Lower leg skin (tissue), 3 donors: ENCODE measurements around the gene SATB1.

Experiments
- POLR2A ChIP-seq, 2 donors: fragments of 450-650 bp; IDR thresholded peaks; one replicate each; pipeline ENCODE4 v1.6.1; 2016 to 2017; ENCODE audit warnings: antibody characterized with exemption in 2 of 2, mild to moderate bottlenecking in 1 of 2, moderate library complexity in 1 of 2
- TF ChIP-seq, protein P1 (sequence below), 3 donors: fragments of 450-650 bp; IDR thresholded peaks; one replicate each; pipeline ENCODE4 v1.5.1; 2016; ENCODE audit warnings: antibody characterized with exemption in 3 of 3, mild to moderate bottlenecking in 3 of 3, moderate library complexity in 2 of 3

DNA sequence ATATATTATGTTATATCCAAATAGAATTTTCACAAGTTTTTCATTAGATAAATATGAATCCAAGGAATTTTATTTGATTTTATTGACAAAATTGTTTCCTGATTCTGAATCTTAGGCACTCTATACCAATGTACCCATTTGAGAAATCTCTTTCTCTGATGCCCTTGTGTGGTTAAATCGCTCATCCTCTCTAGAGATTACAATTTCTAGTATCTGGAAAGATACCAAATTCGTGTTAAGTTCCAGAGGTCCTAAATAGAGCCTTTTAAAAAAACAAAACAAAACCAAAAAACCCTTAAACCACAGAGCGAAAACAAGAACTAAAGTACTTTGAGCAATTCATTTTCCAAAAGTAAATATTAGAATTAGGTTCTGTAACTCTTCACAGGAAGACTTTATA, 20.0 kb downstream of the SATB1 start:
- no peak for TF ChIP-seq POLR2A (IDR thresholded peaks at IDR 0.05)
- TF ChIP-seq, protein P1, sequence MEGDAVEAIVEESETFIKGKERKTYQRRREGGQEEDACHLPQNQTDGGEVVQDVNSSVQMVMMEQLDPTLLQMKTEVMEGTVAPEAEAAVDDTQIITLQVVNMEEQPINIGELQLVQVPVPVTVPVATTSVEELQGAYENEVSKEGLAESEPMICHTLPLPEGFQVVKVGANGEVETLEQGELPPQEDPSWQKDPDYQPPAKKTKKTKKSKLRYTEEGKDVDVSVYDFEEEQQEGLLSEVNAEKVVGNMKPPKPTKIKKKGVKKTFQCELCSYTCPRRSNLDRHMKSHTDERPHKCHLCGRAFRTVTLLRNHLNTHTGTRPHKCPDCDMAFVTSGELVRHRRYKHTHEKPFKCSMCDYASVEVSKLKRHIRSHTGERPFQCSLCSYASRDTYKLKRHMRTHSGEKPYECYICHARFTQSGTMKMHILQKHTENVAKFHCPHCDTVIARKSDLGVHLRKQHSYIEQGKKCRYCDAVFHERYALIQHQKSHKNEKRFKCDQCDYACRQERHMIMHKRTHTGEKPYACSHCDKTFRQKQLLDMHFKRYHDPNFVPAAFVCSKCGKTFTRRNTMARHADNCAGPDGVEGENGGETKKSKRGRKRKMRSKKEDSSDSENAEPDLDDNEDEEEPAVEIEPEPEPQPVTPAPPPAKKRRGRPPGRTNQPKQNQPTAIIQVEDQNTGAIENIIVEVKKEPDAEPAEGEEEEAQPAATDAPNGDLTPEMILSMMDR (IDR thresholded peaks at IDR 0.05): no peak
